Glutamatergic neuron (in vitro differentiated cells): Measurements from ENCODE around the gene FRMD4B. TPM values are rescaled to one million over a fixed set of nuclear protein-coding genes. Genes with fewer than 3 reads are reported as not detected.

ENCODE experiments used
- DNase-seq: peaks from one replicate; pipeline ENCODE4 v3.0.0; 2022
- H3K27ac Mint-ChIP-seq: one replicate; pipeline ENCODE4 v1.8.0; 2020; ENCODE audit warnings: mild to moderate bottlenecking, mixed read lengths, inconsistent platforms; ENCODE audit not compliant: unreplicated experiment
- H3K27me3 Mint-ChIP-seq: one replicate; pipeline ENCODE4 v1.8.0; 2020; ENCODE audit warnings: mild to moderate bottlenecking, moderate library complexity, mixed read lengths, inconsistent platforms; ENCODE audit not compliant: unreplicated experiment
- H3K36me3 Mint-ChIP-seq: one replicate; pipeline ENCODE4 v1.8.0; 2020; ENCODE audit warnings: mild to moderate bottlenecking, mixed read lengths, inconsistent platforms; ENCODE audit not compliant: unreplicated experiment
- H3K4me1 Mint-ChIP-seq: one replicate; pipeline ENCODE4 v1.8.0; 2020; ENCODE audit warnings: mild to moderate bottlenecking, low read depth, mixed read lengths, inconsistent platforms; ENCODE audit not compliant: unreplicated experiment
- H3K4me3 Mint-ChIP-seq: one replicate; pipeline ENCODE4 v1.8.0; 2020; ENCODE audit warnings: mild to moderate bottlenecking, mixed read lengths, inconsistent platforms; ENCODE audit not compliant: unreplicated experiment
- H3K9me3 Mint-ChIP-seq: one replicate; pipeline ENCODE4 v1.8.0; 2020; ENCODE audit warnings: mild to moderate bottlenecking, moderate library complexity, mixed read lengths, inconsistent platforms; ENCODE audit not compliant: unreplicated experiment
- CTCF ChIP-seq: fragments of 200-600 bp; sonication (generic); IDR thresholded peaks from one replicate; pipeline ENCODE4 v1.5.0; 2021; ENCODE audit not compliant: partially characterized antibody, unreplicated experiment
- total RNA-seq: library from RNA; stranded (reverse); fragmentation: NEBNext Ultra II Directional; extraction: Animal tissue kit (Norgen Biotek cat#: 25700); gene quantifications from one replicate; pipeline ENCODE4 v1.2.1, GENCODE V29; 2021; ENCODE audit not compliant: unreplicated experiment

Gene FRMD4B
- total RNA-seq, 1 donor from 2014 or later: 3.9 TPM

DNA sequence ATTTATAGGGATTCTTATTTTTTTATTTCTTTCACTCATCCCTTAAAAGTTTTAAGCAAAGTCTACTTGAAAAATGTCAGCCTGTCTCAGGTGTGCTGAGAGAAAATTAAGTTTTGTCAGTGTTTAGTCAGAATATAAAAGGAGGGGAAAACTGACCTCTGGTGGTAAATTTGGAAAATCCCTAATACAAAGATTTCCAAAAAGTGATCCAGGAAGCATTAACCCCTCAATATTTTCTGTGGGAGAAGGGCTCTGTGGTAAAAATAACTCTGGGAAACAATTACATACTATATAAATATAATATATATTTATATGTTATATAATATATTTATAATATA, 41.0 kb upstream of the FRMD4B start:
- no peaks in the 10 kb centered on the region for H3K36me3 Mint-ChIP-seq
- no peak overlapping the region for H3K4me3 Mint-ChIP-seq
- no peaks in the 10 kb centered on the region for H3K4me1 Mint-ChIP-seq
- H3K9me3 Mint-ChIP-seq: no peaks in the 10 kb centered on the region
- TF ChIP-seq CTCF: no peak
- no peaks in the 10 kb centered on the region for H3K27me3 Mint-ChIP-seq
- H3K27ac Mint-ChIP-seq: no peak overlapping the region
- DNase-seq: no peak

- H3K27me3 Mint-ChIP-seq: no peaks in the 10 kb centered on the region
Observed at GRCh38 chr3:69426291-69426966, 40.5 kb upstream of the FRMD4B start.

GRCh38 chr3:69425249-69425648, 39.4 kb upstream of the FRMD4B start:
- no peaks in the 10 kb centered on the region for H3K4me1 Mint-ChIP-seq
- H3K9me3 Mint-ChIP-seq: no peaks in the 10 kb centered on the region
- no peaks in the 10 kb centered on the region for H3K27me3 Mint-ChIP-seq
- DNase-seq: no peak
- peak; percentile 68 for TF ChIP-seq CTCF
- H3K27ac Mint-ChIP-seq: no peak overlapping the region
- no peaks in the 10 kb centered on the region for H3K36me3 Mint-ChIP-seq
- no peak overlapping the region for H3K4me3 Mint-ChIP-seq

More at GRCh38 chr3:69426291-69426966, 40.5 kb upstream of the FRMD4B start:
- Mint-ChIP-seq H3K36me3 (no peaks in the 10 kb centered on the region), H3K4me3 (no peak overlapping the region), H3K9me3 (no peaks in the 10 kb centered on the region), H3K4me1 (no peaks in the 10 kb centered on the region), H3K27ac (no peak overlapping the region)
- TF ChIP-seq CTCF: no peak
- no peak for DNase-seq

- TF ChIP-seq CTCF: no peak
- Mint-ChIP-seq H3K36me3 (no peaks in the 10 kb centered on the region), H3K27me3 (no peaks in the 10 kb centered on the region), H3K4me1 (no peaks in the 10 kb centered on the region), H3K4me3 (no peak overlapping the region), H3K9me3 (no peaks in the 10 kb centered on the region), H3K27ac (no peak overlapping the region)
- DNase-seq: no peak
Observed at GRCh38 chr3:69423463-69424155, 37.7 kb upstream of the FRMD4B start.

DNA sequence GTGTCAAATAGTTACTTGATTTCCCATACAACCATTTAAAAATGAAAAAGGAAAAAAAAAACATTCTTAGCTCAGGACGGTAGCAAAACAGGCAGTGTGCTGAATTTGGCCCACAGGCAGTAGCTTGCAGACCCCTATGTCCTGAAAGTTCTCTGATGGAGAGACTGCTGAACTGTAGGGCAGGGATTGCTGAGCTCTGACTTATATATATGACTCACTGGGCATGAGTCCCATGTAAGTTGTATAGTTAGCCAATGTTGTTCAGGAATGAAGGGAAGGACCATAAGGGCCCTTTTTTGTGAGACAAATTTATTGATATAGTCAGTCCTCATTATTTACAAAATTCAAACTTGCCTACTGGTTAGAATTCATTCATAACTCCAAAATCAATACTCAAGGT, 36.9 kb upstream of the FRMD4B start:
- Mint-ChIP-seq H3K27me3 (no peaks in the 10 kb centered on the region), H3K27ac (no peak overlapping the region), H3K4me3 (no peak overlapping the region), H3K36me3 (no peaks in the 10 kb centered on the region), H3K9me3 (no peaks in the 10 kb centered on the region), H3K4me1 (no peaks in the 10 kb centered on the region)
- no peak for TF ChIP-seq CTCF
- DNase-seq: no peak
